Measurements from ENCODE around the gene NDUFA11. TPM values are rescaled to one million over a fixed set of nuclear protein-coding genes. Genes with fewer than 3 reads are reported as not detected.

The NDUFA11 gene
- total and polyA plus RNA-seq, 2 of the 4 experiments (the other 2 are of a cell fraction), result 375 to 1,276 TPM

DNA sequence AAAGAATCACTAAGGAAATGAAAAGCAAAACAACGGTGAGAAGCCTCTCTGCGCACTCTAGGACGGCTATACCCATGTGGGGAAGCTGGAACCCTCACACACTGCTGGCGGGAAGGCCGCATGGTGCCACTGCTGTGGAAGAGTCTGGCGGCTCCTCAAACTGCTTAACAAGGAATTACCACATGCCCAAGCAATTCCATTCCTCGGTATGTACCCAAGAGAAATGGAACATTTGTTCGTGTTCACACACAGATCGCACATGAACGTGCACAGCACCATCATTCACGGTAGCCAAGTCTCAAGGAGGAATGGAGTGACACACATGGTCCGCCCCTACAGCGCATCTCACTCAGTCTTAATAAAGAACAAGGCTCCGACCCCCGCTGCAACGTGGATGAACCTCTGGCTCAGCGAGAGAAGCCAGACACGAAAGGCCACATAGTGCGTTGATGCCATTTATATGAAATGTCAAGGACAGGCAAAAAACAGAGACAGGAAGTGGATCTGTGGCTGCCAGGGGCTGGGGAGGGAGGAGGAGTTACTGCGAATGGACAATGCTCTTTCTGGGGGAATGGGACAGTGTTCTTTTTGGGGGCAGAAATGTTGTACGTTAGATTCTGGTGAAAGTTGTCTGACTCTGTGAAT, 18.0 kb upstream of the NDUFA11 start:
- H3K9me1 ChIP-seq (ENCODE audit: insufficient read depth, low read length), result no peaks in the 10 kb centered on the region
- BruUV-seq (replicated peaks), result no TSS peak
- H4K91ac ChIP-seq (ENCODE audit: insufficient read depth, low read depth, low read length), result no peak overlapping the region
- no peak overlapping the region for H3K14ac ChIP-seq (replicated peaks; ENCODE audit: low read depth, low read length)
- TF ChIP-seq RAD21 (IDR thresholded peaks at IDR 0.05; ENCODE audit: low read length), result no peak
- H3K27ac ChIP-seq (ENCODE audit: insufficient read depth, low read length), result no peak overlapping the region
- H2AK9ac ChIP-seq (replicated peaks; ENCODE audit: low read depth, low read length, poor library complexity), result no peak overlapping the region
- no peak overlapping the region for H3K23ac ChIP-seq (ENCODE audit: low read depth, low read length)
- no peak overlapping the region for H3K9ac ChIP-seq (ENCODE audit: low read depth, low read length)
- H4K8ac ChIP-seq (ENCODE audit: low read depth in 2 of 2, low read length in 2 of 2), result no peak overlapping the region
- H4K5ac ChIP-seq (ENCODE audit: low read depth, low read length), result no peak overlapping the region
- intact Hi-C loops (cut with micrococcal nuclease) (no loop called here), dilution Hi-C loops (cut with HindIII; ENCODE audit: low sequenced_read_pairs, unreplicated experiment) (no loop called here), in situ Hi-C loops (cut with MboI; ENCODE audit: low sequenced_read_pairs) (no loop called here)
- no peak overlapping the region for H3K4ac ChIP-seq (ENCODE audit: low read depth, low read length)
- H3K27me3 ChIP-seq (ENCODE audit: control insufficient read depth, insufficient read depth, low read length), result no peaks in the 10 kb centered on the region
- no peak overlapping the region for H3K56ac ChIP-seq (ENCODE audit: extremely low read depth, insufficient read depth, low read length)
- H2BK120ac ChIP-seq (ENCODE audit: low read depth, low read length), result no peak overlapping the region
- H2AK5ac ChIP-seq (ENCODE audit: low read depth, low read length), result no peak overlapping the region
- H3K9me3 ChIP-seq (ENCODE audit: control insufficient read depth, insufficient read depth, low read length), result no peaks in the 10 kb centered on the region
- ATAC-seq (ENCODE audit: low read depth), result no peak
- no peak overlapping the region for H2BK15ac ChIP-seq (ENCODE audit: low read depth, low read length)
- H3K4me3 ChIP-seq (ENCODE audit: insufficient read depth, low read depth, low read length), result no peak overlapping the region
- no peak overlapping the region for H2BK5ac ChIP-seq (ENCODE audit: low read depth, low read length, poor library complexity, severe bottlenecking)
- no peak overlapping the region for H2BK20ac ChIP-seq (ENCODE audit: low read depth, low read length)
- ChIA-PET POLR2A (ENCODE audit: unreplicated experiment) (no interaction called here), CTCF (no interaction called here)
- H3K79me1 ChIP-seq (ENCODE audit: low read depth in 1 of 2, low read length in 2 of 2), result peaks cover 4 to 5% of the 10 kb centered on the region in 2 experiments; a peak in 2 of 4 replicates
- peaks cover 87% of the 10 kb centered on the region for H3K36me3 ChIP-seq (ENCODE audit: control insufficient read depth, insufficient read depth, low read length)
- no peak overlapping the region for H3K18ac ChIP-seq (ENCODE audit: low read depth, low read length)
- H3K4me1 ChIP-seq (ENCODE audit: control insufficient read depth, insufficient read depth, low read length), result peaks cover 1% of the 10 kb centered on the region; the same call in 1 of the 2 replicates
- no peak overlapping the region for H2AFZ ChIP-seq (replicated peaks; ENCODE audit: low read length, poor library complexity)
- no peak overlapping the region for H3K4me2 ChIP-seq (ENCODE audit: low read depth, low read length)
- no peak for DNase-seq
- H4K20me1 ChIP-seq (ENCODE audit: insufficient read depth, low read length), result no peaks in the 10 kb centered on the region; the same call in 1 of the 2 replicates
- 82% methylated on average over 14 of the region's 21 CpGs; no CpG with 5 or more reads in 1 of the 2 experiments for WGBS, 2 experiments (ENCODE audit: extremely low coverage in 2 of 2, insufficient read length in 1 of 2)
